GM21737 (cell line): Measurements from ENCODE around the gene PITPNM3.
"Not testable (repeated sequence)": the region's sequence is repeated elsewhere in the genome, so short reads cannot be mapped to it uniquely, and the experiment has no call there.

Experiments
- ATAC-seq: cut with Tn5 transposase; IDR thresholded peaks from one replicate; pipeline ENCODE4 v1.9.1; 2021; ENCODE audit warnings: mild to moderate bottlenecking, moderate library complexity; ENCODE audit not compliant: unreplicated experiment

The PITPNM3 gene

GRCh38 chr17:6575596-6575988, 19.2 kb upstream of the PITPNM3 start:
- ATAC-seq = no peak

GRCh38 chr17:6574687-6575595, 18.6 kb upstream of the PITPNM3 start:
- no peak for ATAC-seq

GRCh38 chr17:6573982-6574686, 17.8 kb upstream of the PITPNM3 start:
- ATAC-seq = no peak

GRCh38 chr17:6573495-6573894, 17.1 kb upstream of the PITPNM3 start:
- not testable (repeated sequence) for ATAC-seq

GRCh38 chr17:6572972-6573370, 16.6 kb upstream of the PITPNM3 start:
- no peak for ATAC-seq

GRCh38 chr17:6571452-6571781, 15.1 kb upstream of the PITPNM3 start:
- no peak for ATAC-seq

- no peak for ATAC-seq
These were observed 14.5 kb upstream of the PITPNM3 start for GRCh38 chr17:6570731-6571451.

- no peak for ATAC-seq
These were observed 13.3 kb upstream of the PITPNM3 start for GRCh38 chr17:6569370-6570285.

GRCh38 chr17:6568184-6568758, 11.9 kb upstream of the PITPNM3 start:
- ATAC-seq = no peak

GRCh38 chr17:6567528-6568183, 11.3 kb upstream of the PITPNM3 start:
- no peak for ATAC-seq

- ATAC-seq = no peak
These were observed 5.1 kb upstream of the PITPNM3 start for GRCh38 chr17:6561446-6561845.

GRCh38 chr17:6560496-6560895, 4.1 kb upstream of the PITPNM3 start:
- no peak for ATAC-seq

- no peak for ATAC-seq
These were observed 3.4 kb upstream of the PITPNM3 start for GRCh38 chr17:6559753-6560215.

GRCh38 chr17:6558932-6559752, 2.8 kb upstream of the PITPNM3 start:
- ATAC-seq = no peak

- no peak for ATAC-seq
These were observed 1.9 kb upstream of the PITPNM3 start for GRCh38 chr17:6558276-6558675.

- no peak for ATAC-seq
These were observed 684 bp upstream of the PITPNM3 start for GRCh38 chr17:6557040-6557438.

GRCh38 chr17:6555331-6556120, 829 bp downstream of the PITPNM3 start:
- no peak for ATAC-seq

- ATAC-seq = no peak
These were observed 1.5 kb downstream of the PITPNM3 start for GRCh38 chr17:6554871-6555330.
